ENCODE results near the gene SNTB2.

The SNTB2 gene

DNA sequence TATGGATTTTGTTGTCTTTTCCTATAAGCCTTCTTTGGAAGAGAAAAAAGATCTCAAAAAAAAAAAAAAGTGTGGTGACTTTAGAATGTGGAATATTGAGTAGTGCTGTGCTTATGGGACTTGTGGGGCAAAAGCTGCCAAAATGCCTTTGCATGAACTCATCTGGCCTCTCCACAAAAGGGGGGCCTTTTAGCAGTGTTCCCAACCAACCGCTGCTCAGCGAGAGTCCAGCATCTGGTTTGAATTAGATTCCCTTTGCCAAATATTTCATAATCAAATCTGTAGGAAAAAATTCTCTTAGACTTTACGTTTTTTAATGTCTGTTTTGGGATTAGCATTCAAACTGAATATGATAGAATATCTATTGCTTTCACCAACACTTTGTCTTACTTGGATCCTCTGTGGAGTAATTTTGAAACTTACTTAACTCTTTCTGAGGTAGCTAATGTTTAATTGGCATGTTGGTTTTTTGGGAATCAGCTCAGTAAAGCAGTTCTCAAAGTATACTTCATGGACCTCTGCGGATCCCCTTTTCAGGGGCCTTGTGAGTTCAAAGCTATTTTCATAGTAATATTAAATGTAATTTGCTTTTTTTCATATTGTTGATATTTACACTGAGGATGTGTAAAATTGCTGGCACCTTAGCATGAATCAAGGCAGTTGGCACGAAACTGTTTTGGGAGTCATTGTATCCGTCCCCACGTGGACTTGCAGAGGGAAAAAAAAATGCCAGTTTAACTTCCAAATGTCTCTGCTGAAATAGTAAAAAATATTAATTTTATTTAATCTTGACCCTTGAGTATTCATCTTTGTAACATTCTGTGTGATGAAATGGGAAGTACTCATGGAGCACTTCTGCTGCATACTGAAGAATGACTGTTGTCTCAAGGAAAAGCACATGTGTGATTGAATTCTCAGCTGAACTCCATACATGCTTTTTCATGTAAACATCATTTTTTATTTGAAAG lies 89.5 kb downstream of the SNTB2 start:
- peaks cover 0 to 14% of the 10 kb centered on the region in 2 experiments for H3K36me3 ChIP-seq (ENCODE audit: control insufficient read depth in 1 of 2, insufficient read depth in 2 of 2, low read depth in 1 of 2, low read length in 2 of 2)
- H4K8ac ChIP-seq (ENCODE audit: low read length) = no peak overlapping the region
- no peak overlapping the region for H3K4ac ChIP-seq (ENCODE audit: low read depth in 1 of 2, low read length in 2 of 2)
- no peak overlapping the region for H3K23ac ChIP-seq (ENCODE audit: low read length in 2 of 2)
- H2AK5ac ChIP-seq (ENCODE audit: low read length, severe bottlenecking) = no peak overlapping the region
- peaks cover 6% of the 10 kb centered on the region for H3K79me1 ChIP-seq (replicated peaks; ENCODE audit: low read length, poor library complexity, severe bottlenecking)
- no peak overlapping the region for H2BK120ac ChIP-seq (ENCODE audit: low read depth, low read length)
- H3K27ac ChIP-seq (ENCODE audit: low read length, poor library complexity, severe bottlenecking) = no peak overlapping the region
- no peak overlapping the region for H3K4me2 ChIP-seq (ENCODE audit: low read length, poor library complexity, severe bottlenecking)
- peaks cover 1% of the 10 kb centered on the region for H3K4me1 ChIP-seq (ENCODE audit: control insufficient read depth, insufficient read depth, low read depth, low read length)
- H3K27me3 ChIP-seq (ENCODE audit: control insufficient read depth in 1 of 2, insufficient read depth in 1 of 2, low read length in 2 of 2) = no peaks in the 10 kb centered on the region
- H2BK15ac ChIP-seq (ENCODE audit: low read depth, poor library complexity, severe bottlenecking) = no peak overlapping the region
- H3K9ac ChIP-seq (ENCODE audit: low read length) = peak overlapping the region; percentile 82
- no peak overlapping the region for H3K18ac ChIP-seq (ENCODE audit: low read depth in 1 of 2, low read length in 2 of 2)
- H2AFZ ChIP-seq (ENCODE audit: low read depth, low read length) = no peak overlapping the region
- H4K91ac ChIP-seq (ENCODE audit: low read length) = no peak overlapping the region
- H3K14ac ChIP-seq (ENCODE audit: low read length in 2 of 2) = no peak overlapping the region
- WGBS = 98% methylated on average over 3 of the region's 7 CpGs
- H3K4me3 ChIP-seq (ENCODE audit: insufficient read depth in 1 of 2, low read depth in 1 of 2, low read length in 2 of 2) = peak overlapping the region in 1 of 2 experiments; percentile 44
- H2BK5ac ChIP-seq (ENCODE audit: low read depth, low read length, poor library complexity, severe bottlenecking) = no peak overlapping the region
- H3K9me3 ChIP-seq (ENCODE audit: control insufficient read depth, low read length) = no peaks in the 10 kb centered on the region
- no peak overlapping the region for H2BK12ac ChIP-seq (ENCODE audit: low read length in 2 of 2)
- DNase-seq = peak; percentile 17

DNA sequence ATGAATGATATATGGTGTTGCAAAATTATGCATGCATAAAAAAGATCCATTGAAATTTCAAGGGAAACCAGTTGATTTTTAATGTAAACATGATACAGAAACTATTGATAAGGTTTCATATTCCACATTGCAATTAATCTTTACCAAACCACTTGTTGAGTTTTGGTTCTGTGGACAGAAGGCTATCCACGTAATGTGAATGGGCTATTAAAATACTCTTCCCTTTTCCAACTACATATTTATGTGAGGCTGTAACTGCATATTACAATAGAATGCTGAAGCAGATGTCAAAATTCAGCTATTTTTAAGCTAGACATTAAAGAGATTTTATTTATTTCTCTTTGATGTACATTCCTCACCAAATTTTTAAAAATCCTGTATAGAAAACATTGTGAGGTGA lies 90.4 kb downstream of the SNTB2 start:
- H3K27me3 ChIP-seq (ENCODE audit: control insufficient read depth in 1 of 2, insufficient read depth in 1 of 2, low read length in 2 of 2) = no peaks in the 10 kb centered on the region
- H2BK15ac ChIP-seq (ENCODE audit: low read depth, poor library complexity, severe bottlenecking) = no peak overlapping the region
- H2BK120ac ChIP-seq (ENCODE audit: low read depth, low read length) = no peak overlapping the region
- H3K27ac ChIP-seq (ENCODE audit: low read length, poor library complexity, severe bottlenecking) = no peak overlapping the region
- peaks cover 6% of the 10 kb centered on the region for H3K79me1 ChIP-seq (replicated peaks; ENCODE audit: low read length, poor library complexity, severe bottlenecking)
- peak overlapping the region in 1 of 2 experiments; percentile 17 for H3K4me3 ChIP-seq (ENCODE audit: insufficient read depth in 1 of 2, low read depth in 1 of 2, low read length in 2 of 2)
- peaks cover 0 to 10% of the 10 kb centered on the region in 2 experiments for H3K36me3 ChIP-seq (ENCODE audit: control insufficient read depth in 1 of 2, insufficient read depth in 2 of 2, low read depth in 1 of 2, low read length in 2 of 2)
- H3K18ac ChIP-seq (ENCODE audit: low read depth in 1 of 2, low read length in 2 of 2) = no peak overlapping the region
- H2BK12ac ChIP-seq (ENCODE audit: low read length in 2 of 2) = no peak overlapping the region
- H2BK5ac ChIP-seq (ENCODE audit: low read depth, low read length, poor library complexity, severe bottlenecking) = no peak overlapping the region
- no CpG with 5 or more reads among the region's 1 CpG for WGBS
- H3K14ac ChIP-seq (ENCODE audit: low read length in 2 of 2) = no peak overlapping the region
- H4K91ac ChIP-seq (ENCODE audit: low read length) = no peak overlapping the region
- no peak overlapping the region for H2AFZ ChIP-seq (ENCODE audit: low read depth, low read length)
- no peak for DNase-seq
- no peaks in the 10 kb centered on the region for H3K9me3 ChIP-seq (ENCODE audit: control insufficient read depth, low read length)
- H3K4me1 ChIP-seq (ENCODE audit: control insufficient read depth, insufficient read depth, low read depth, low read length) = peaks cover 1% of the 10 kb centered on the region
- peak overlapping the region; percentile 76 for H3K9ac ChIP-seq (ENCODE audit: low read length)
- H3K4me2 ChIP-seq (ENCODE audit: low read length, poor library complexity, severe bottlenecking) = no peak overlapping the region
- H4K8ac ChIP-seq (ENCODE audit: low read length) = no peak overlapping the region
- no peak overlapping the region for H2AK5ac ChIP-seq (ENCODE audit: low read length, severe bottlenecking)
- H3K4ac ChIP-seq (ENCODE audit: low read depth in 1 of 2, low read length in 2 of 2) = no peak overlapping the region
- H3K23ac ChIP-seq (ENCODE audit: low read length in 2 of 2) = no peak overlapping the region

DNA sequence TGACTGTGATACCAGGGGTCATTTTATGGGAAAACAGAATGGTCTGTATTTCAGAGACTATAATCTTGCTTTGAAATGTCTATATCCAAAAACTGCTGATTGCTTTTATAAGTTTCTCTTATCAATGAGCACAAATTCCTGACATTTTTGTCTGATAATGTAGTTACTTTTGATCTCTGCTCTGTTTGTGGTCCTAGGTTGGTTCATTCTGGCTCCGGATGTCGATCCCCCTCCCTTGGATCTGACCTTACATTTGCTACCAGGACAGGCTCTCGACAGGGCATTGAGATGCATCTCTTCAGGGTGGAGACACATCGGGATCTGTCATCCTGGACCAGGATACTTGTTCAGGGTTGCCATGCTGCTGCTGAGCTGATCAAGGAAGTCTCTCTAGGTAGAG lies 96.9 kb downstream of the SNTB2 start:
- peak overlapping the region; percentile 35 for H3K9ac ChIP-seq (ENCODE audit: low read length)
- no peak overlapping the region for H3K18ac ChIP-seq (ENCODE audit: low read depth in 1 of 2, low read length in 2 of 2)
- H3K23ac ChIP-seq (ENCODE audit: low read length in 2 of 2) = no peak overlapping the region
- H2AK5ac ChIP-seq (ENCODE audit: low read length, severe bottlenecking) = no peak overlapping the region
- H3K36me3 ChIP-seq (ENCODE audit: control insufficient read depth in 1 of 2, insufficient read depth in 2 of 2, low read depth in 1 of 2, low read length in 2 of 2) = peaks cover 11 to 39% of the 10 kb centered on the region in 2 experiments
- H3K4ac ChIP-seq (ENCODE audit: low read depth in 1 of 2, low read length in 2 of 2) = no peak overlapping the region
- no peak overlapping the region for H3K4me2 ChIP-seq (ENCODE audit: low read length, poor library complexity, severe bottlenecking)
- no peak overlapping the region for H3K27ac ChIP-seq (ENCODE audit: low read length, poor library complexity, severe bottlenecking)
- H4K8ac ChIP-seq (ENCODE audit: low read length) = no peak overlapping the region
- no peak overlapping the region for H2BK12ac ChIP-seq (ENCODE audit: low read length in 2 of 2)
- no peak overlapping the region for H2AFZ ChIP-seq (ENCODE audit: low read depth, low read length)
- no peaks in the 10 kb centered on the region for H3K9me3 ChIP-seq (ENCODE audit: control insufficient read depth, low read length)
- no peak overlapping the region for H4K91ac ChIP-seq (ENCODE audit: low read length)
- peaks cover 2% of the 10 kb centered on the region for H3K4me1 ChIP-seq (ENCODE audit: control insufficient read depth, insufficient read depth, low read depth, low read length)
- H3K79me1 ChIP-seq (replicated peaks; ENCODE audit: low read length, poor library complexity, severe bottlenecking) = peaks cover 12% of the 10 kb centered on the region
- H3K27me3 ChIP-seq (ENCODE audit: control insufficient read depth in 1 of 2, insufficient read depth in 1 of 2, low read length in 2 of 2) = no peaks in the 10 kb centered on the region
- H3K4me3 ChIP-seq (ENCODE audit: insufficient read depth in 1 of 2, low read depth in 1 of 2, low read length in 2 of 2) = no peak overlapping the region
- H3K14ac ChIP-seq (ENCODE audit: low read length in 2 of 2) = no peak overlapping the region
- WGBS = 95% methylated on average over 4 of the region's 4 CpGs
- H2BK15ac ChIP-seq (ENCODE audit: low read depth, poor library complexity, severe bottlenecking) = no peak overlapping the region
- no peak overlapping the region for H2BK120ac ChIP-seq (ENCODE audit: low read depth, low read length)
- no peak overlapping the region for H2BK5ac ChIP-seq (ENCODE audit: low read depth, low read length, poor library complexity, severe bottlenecking)
- DNase-seq = no peak

DNA sequence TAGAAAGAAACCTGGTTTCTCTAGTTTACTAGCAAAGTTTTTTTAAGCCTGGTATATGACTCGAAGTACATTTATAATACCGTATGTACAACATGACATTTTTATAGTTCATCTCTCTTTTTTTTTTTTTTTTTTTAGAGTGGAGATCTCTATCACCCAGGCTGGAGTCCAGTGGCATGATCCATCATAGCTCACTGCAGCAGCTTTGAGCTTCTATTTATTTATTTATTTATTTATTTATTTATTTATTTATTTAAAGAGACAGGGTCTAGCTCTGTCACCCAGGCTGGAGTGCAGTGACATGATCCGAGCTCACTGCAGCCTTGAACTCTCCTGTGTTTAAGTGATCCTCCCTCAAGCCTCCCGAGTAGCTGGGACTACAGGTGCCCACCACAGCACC lies 98.3 kb downstream of the SNTB2 start:
- H3K14ac ChIP-seq (ENCODE audit: low read length in 2 of 2) = no peak overlapping the region
- H4K91ac ChIP-seq (ENCODE audit: low read length) = no peak overlapping the region
- H3K27me3 ChIP-seq (ENCODE audit: control insufficient read depth in 1 of 2, insufficient read depth in 1 of 2, low read length in 2 of 2) = no peaks in the 10 kb centered on the region
- H3K18ac ChIP-seq (ENCODE audit: low read depth in 1 of 2, low read length in 2 of 2) = no peak overlapping the region
- H3K4ac ChIP-seq (ENCODE audit: low read depth in 1 of 2, low read length in 2 of 2) = no peak overlapping the region
- peaks cover 11 to 42% of the 10 kb centered on the region in 2 experiments for H3K36me3 ChIP-seq (ENCODE audit: control insufficient read depth in 1 of 2, insufficient read depth in 2 of 2, low read depth in 1 of 2, low read length in 2 of 2)
- no peak overlapping the region for H2BK120ac ChIP-seq (ENCODE audit: low read depth, low read length)
- 100% methylated on average over 1 of the region's 4 CpGs for WGBS
- H3K9ac ChIP-seq (ENCODE audit: low read length) = no peak overlapping the region
- no peak overlapping the region for H3K23ac ChIP-seq (ENCODE audit: low read length in 2 of 2)
- H2AFZ ChIP-seq (ENCODE audit: low read depth, low read length) = no peak overlapping the region
- H3K27ac ChIP-seq (ENCODE audit: low read length, poor library complexity, severe bottlenecking) = no peak overlapping the region
- no peaks in the 10 kb centered on the region for H3K9me3 ChIP-seq (ENCODE audit: control insufficient read depth, low read length)
- H3K4me1 ChIP-seq (ENCODE audit: control insufficient read depth, insufficient read depth, low read depth, low read length) = peaks cover 2% of the 10 kb centered on the region
- no peak overlapping the region for H2BK15ac ChIP-seq (ENCODE audit: low read depth, poor library complexity, severe bottlenecking)
- no peak overlapping the region for H2BK12ac ChIP-seq (ENCODE audit: low read length in 2 of 2)
- no peak overlapping the region for H2BK5ac ChIP-seq (ENCODE audit: low read depth, low read length, poor library complexity, severe bottlenecking)
- H3K79me1 ChIP-seq (replicated peaks; ENCODE audit: low read length, poor library complexity, severe bottlenecking) = peaks cover 14% of the 10 kb centered on the region
- no peak overlapping the region for H2AK5ac ChIP-seq (ENCODE audit: low read length, severe bottlenecking)
- H4K8ac ChIP-seq (ENCODE audit: low read length) = no peak overlapping the region
- no peak for DNase-seq
- H3K4me3 ChIP-seq (ENCODE audit: insufficient read depth in 1 of 2, low read depth in 1 of 2, low read length in 2 of 2) = no peak overlapping the region
- no peak overlapping the region for H3K4me2 ChIP-seq (ENCODE audit: low read length, poor library complexity, severe bottlenecking)
